ENCODE measurements around the gene NAXD.

DNA sequence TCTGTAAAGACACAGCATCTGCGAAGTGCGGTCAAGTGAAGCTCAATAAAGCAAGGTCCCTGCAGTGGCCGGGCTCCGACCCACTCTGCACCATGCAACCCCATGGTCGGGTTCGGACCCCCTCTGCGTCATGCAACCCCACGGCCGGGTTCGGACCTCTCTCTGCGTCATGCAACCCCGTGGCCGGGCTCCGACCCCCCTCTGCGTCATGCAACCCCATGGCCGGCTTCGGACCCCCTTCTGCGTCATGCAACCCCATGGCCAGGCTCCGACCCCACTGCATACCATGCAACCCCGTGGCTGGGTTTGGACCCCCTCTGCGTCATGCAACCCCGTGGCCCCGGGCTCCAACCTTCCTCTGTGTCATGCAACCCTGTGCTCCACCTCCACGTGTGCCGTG, 46.7 kb downstream of the NAXD start:
- no peak for TF ChIP-seq CTCF (IDR thresholded peaks at IDR 0.05; ENCODE audit: low read length)
- TF ChIP-seq EZH2 (optimal IDR thresholded peaks at IDR 0.05; ENCODE audit: low read depth, low read length), result no peak
- TF ChIP-seq EZH2phosphoT487 (IDR thresholded peaks at IDR 0.05; ENCODE audit: low read length), result no peak
